ENCODE data around the gene UBTF. TPM values are rescaled to one million over a fixed set of nuclear protein-coding genes. Genes with fewer than 3 reads are reported as not detected.

UBTF gene
- total and polyA plus RNA-seq, 2 donors (not counting 3 experiments of a cell fraction or from before 2014, with no cell fraction given) = 14.7 to 84.7 TPM

DNA sequence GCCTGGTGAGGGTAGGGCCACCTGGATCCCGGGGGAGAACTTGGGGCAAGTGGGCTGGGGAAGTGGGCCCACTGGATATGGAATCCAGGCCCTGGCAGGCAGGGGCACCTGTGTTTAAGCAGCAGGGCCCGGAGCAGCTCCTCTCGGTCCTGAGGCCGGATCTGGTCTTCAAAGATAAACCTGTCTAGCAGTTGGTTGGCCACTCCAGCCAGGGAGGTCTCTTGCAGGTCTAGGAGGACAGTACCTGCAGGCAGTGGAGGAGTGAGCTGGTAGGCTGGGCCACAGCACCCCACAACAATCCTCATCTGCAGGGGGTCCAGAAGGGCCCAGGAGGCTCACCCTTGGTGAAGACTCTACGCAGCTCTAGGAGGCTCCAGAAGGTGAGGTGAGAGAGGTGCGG, 40.8 kb upstream of the UBTF start:
- intact Hi-C loops (cut with micrococcal nuclease) (no loop called here), dilution Hi-C loops (cut with MboI; ENCODE audit: extremely low pct_ligation_motif_present, low sequenced_read_pairs) (no loop called here)
- Histone ChIP-seq H2AFZ (ENCODE audit: low read depth, low read length) (no peak overlapping the region), H3K9me3 (replicated peaks; ENCODE audit: control insufficient read depth, insufficient read depth, low read length) (no peaks in the 10 kb centered on the region), H3K27ac (ENCODE audit: insufficient read depth, low read depth, low read length) (no peak overlapping the region), H3K9ac (replicated peaks; ENCODE audit: extremely low read depth, insufficient read depth, low read length) (no peak overlapping the region), H3K4me1 (ENCODE audit: control insufficient read depth, extremely low read depth, insufficient read depth, low read length) (no peaks in the 10 kb centered on the region), H3K36me3 (ENCODE audit: control insufficient read depth in 2 of 2, extremely low read depth in 1 of 2, insufficient read depth in 2 of 2, low read length in 2 of 2) (no peaks in the 10 kb centered on the region), H3K79me2 (ENCODE audit: control insufficient read depth, insufficient read depth, low read length) (no peaks in the 10 kb centered on the region), H3K9me1 (replicated peaks; ENCODE audit: control insufficient read depth, extremely low read depth, insufficient read depth, low read length) (no peaks in the 10 kb centered on the region), H3K4me2 (ENCODE audit: insufficient read depth, low read length) (no peak overlapping the region), H3K4me3 (replicated peaks in 1 of 3; ENCODE audit: insufficient read depth in 1 of 3, low read depth in 1 of 3, low read length in 3 of 3) (no peak overlapping the region), H4K20me1 (replicated peaks; ENCODE audit: control insufficient read depth, extremely low read depth, insufficient read depth, low read length) (no peaks in the 10 kb centered on the region), H3K27me3 (ENCODE audit: control insufficient read depth in 2 of 2, insufficient read depth in 2 of 2, low read length in 2 of 2) (no peaks in the 10 kb centered on the region)
- FAIRE-seq (no peak), DNase-seq (ENCODE audit: low read depth, low spot score) (no peak)
- ChIA-PET CTCF (interaction anchor here (1.0 kb wide), 1 partner anchor 10 kb away, joined by 3 read pairs; no protein-coding TSS in a partner anchor), POLR2A (no interaction called here)
- BruUV-seq (replicated peaks) = no TSS peak
- no peak for TF ChIP-seq EZH2 (IDR thresholded peaks at IDR 0.05; ENCODE audit: borderline replicate concordance, low read depth, low read length, severe bottlenecking)
- TF ChIP-seq GATA2 (IDR thresholded peaks at IDR 0.05; ENCODE audit: insufficient read depth, insufficient read length, low read depth, low read length) = no peak
- no peak for TF ChIP-seq MAX (IDR thresholded peaks at IDR 0.05; ENCODE audit: insufficient read depth, insufficient read length)
- no peak for TF ChIP-seq MYC (IDR thresholded peaks at IDR 0.05; ENCODE audit: low read depth, low read length)
- TF ChIP-seq FOS (IDR thresholded peaks at IDR 0.05; ENCODE audit: borderline replicate concordance, insufficient read depth, low read length) = no peak
- TF ChIP-seq POLR2A (IDR thresholded peaks at IDR 0.05; ENCODE audit: low read depth, low read length) = no peak
- TF ChIP-seq, protein P1, sequence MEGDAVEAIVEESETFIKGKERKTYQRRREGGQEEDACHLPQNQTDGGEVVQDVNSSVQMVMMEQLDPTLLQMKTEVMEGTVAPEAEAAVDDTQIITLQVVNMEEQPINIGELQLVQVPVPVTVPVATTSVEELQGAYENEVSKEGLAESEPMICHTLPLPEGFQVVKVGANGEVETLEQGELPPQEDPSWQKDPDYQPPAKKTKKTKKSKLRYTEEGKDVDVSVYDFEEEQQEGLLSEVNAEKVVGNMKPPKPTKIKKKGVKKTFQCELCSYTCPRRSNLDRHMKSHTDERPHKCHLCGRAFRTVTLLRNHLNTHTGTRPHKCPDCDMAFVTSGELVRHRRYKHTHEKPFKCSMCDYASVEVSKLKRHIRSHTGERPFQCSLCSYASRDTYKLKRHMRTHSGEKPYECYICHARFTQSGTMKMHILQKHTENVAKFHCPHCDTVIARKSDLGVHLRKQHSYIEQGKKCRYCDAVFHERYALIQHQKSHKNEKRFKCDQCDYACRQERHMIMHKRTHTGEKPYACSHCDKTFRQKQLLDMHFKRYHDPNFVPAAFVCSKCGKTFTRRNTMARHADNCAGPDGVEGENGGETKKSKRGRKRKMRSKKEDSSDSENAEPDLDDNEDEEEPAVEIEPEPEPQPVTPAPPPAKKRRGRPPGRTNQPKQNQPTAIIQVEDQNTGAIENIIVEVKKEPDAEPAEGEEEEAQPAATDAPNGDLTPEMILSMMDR (IDR thresholded peaks at IDR 0.05; ENCODE audit: extremely low read depth in 1 of 2, insufficient read depth in 1 of 2, low read depth in 1 of 2, low read length in 2 of 2) = no peak
- no peak for TF ChIP-seq JUN (IDR thresholded peaks at IDR 0.05; ENCODE audit: borderline replicate concordance, insufficient read depth, insufficient read length, low read depth)
- TF ChIP-seq POLR2AphosphoS5 (IDR thresholded peaks at IDR 0.05; ENCODE audit: insufficient read depth, low read depth, low read length) = no peak
